IMR-90 (cell line): ENCODE measurements around the gene TCIRG1.

Experiments
- CEBPB ChIP-seq: IDR thresholded peaks from 2 replicates; pipeline ENCODE4 v1.6.1; 2012; ENCODE audit warnings: low read depth, low read length, improper control_type of control experiment
- CTCF ChIP-seq: conservative IDR thresholded peaks from 2 replicates; pipeline ENCODE4 v1.5.1; 2012; ENCODE audit warnings: mild to moderate bottlenecking, low read depth, low read length, improper control_type of control experiment
- MXI1 ChIP-seq: IDR thresholded peaks from 2 replicates; pipeline ENCODE4 v1.6.1; 2012; ENCODE audit warnings: low read depth, mild to moderate bottlenecking, low read length, moderate library complexity, borderline replicate concordance
- POLR2A ChIP-seq: IDR thresholded peaks from 2 replicates; pipeline ENCODE4 v1.6.1; 2012; ENCODE audit warnings: mild to moderate bottlenecking, low read depth, low read length
- RCOR1 ChIP-seq: IDR thresholded peaks from 2 replicates; pipeline ENCODE4 v1.6.1; 2012; ENCODE audit warnings: mild to moderate bottlenecking, low read length, improper control_type of control experiment; ENCODE audit not compliant: insufficient replicate concordance
- RFX5 ChIP-seq: IDR thresholded peaks from 2 replicates; pipeline ENCODE4 v1.8.0; 2012; ENCODE audit warnings: low read depth, mild to moderate bottlenecking, low read length, moderate library complexity
- SMC3 ChIP-seq: fragments of 150-350 bp; IDR thresholded peaks from 2 replicates; pipeline ENCODE4 v1.6.1; 2016; ENCODE audit warnings: low read depth, mild to moderate bottlenecking, antibody characterized with exemption, low read length, moderate library complexity
- USF2 ChIP-seq: fragments of 150-350 bp; IDR thresholded peaks from 2 replicates; pipeline ENCODE4 v1.6.1; 2017; ENCODE audit warnings: mild to moderate bottlenecking, antibody characterized with exemption, low read length, low read depth

- TF ChIP-seq MXI1, result no peak
- no peak for TF ChIP-seq CTCF
- no peak for TF ChIP-seq CEBPB
- no peak for TF ChIP-seq SMC3
- TF ChIP-seq RFX5, result no peak
- no peak for TF ChIP-seq POLR2A
- no peak for TF ChIP-seq RCOR1
- no peak for TF ChIP-seq USF2
Observed at GRCh38 chr11:68096962-68097361, 58.1 kb downstream of the TCIRG1 start.
